Esophagus squamous epithelium (tissue), 5 donors: Measurements from ENCODE around the gene METTL1. TPM values are rescaled to one million over a fixed set of nuclear protein-coding genes. Genes with fewer than 3 reads are reported as not detected.

Experiments used
- DNase-seq: peaks from one replicate; lab custom pipeline; 2025; lab: John Stamatoyannopoulos, UW
- H3K27ac ChIP-seq, 4 donors: fragments of 200-600 bp; sonication (generic); one replicate each; pipeline ENCODE4 v1.5.1; 2016 to 2019; ENCODE audit warnings: mild to moderate bottlenecking in 1 of 4
- H3K27me3 ChIP-seq, 4 donors: fragments of 200-600 bp; sonication (generic); 1 replicate in 3 of 4; 2 replicates in 1 of 4; pipeline versions ENCODE4 v1.5.1 to v1.6.0; 2017 to 2021; ENCODE audit warnings: antibody characterized with exemption in 1 of 4
- H3K36me3 ChIP-seq, 3 donors: fragments of 200-600 bp; sonication (generic); one replicate each; pipeline ENCODE4 v1.5.1; 2016 to 2019
- H3K4me1 ChIP-seq, 3 donors: fragments of 200-600 bp; sonication (generic); one replicate each; pipeline ENCODE4 v1.5.1; 2017 to 2019
- H3K4me3 ChIP-seq, 4 donors: fragments of 200-600 bp; sonication (generic); 1 replicate in 3 of 4; 2 replicates in 1 of 4; pipeline ENCODE4 v1.5.1; 2016 to 2019; ENCODE audit warnings: mild to moderate bottlenecking in 2 of 4, moderate library complexity in 1 of 4
- H3K9me3 ChIP-seq, 3 donors: fragments of 200-600 bp; sonication (generic); one replicate each; pipeline ENCODE4 v1.5.1; 2016 to 2019
- POLR2A ChIP-seq, 4 donors: fragments of 450-650 bp; IDR thresholded peaks; one replicate each; pipeline ENCODE4 v1.6.1; 2017; ENCODE audit warnings: antibody characterized with exemption in 4 of 4, mild to moderate bottlenecking in 4 of 4, moderate library complexity in 3 of 4
- WGBS, 2 donors: methylation state at CpG; one replicate each; pipeline ENCODE4 v1.1.5; 2018; 5-methylcytosine and 5-hydroxymethylcytosine counted together
- intact Hi-C: fragments of 100-400 bp; cut with DNase I; formaldehyde crosslinking; loops from one replicate; pipeline ENCODE4 v1.15.0; 2022
- total RNA-seq, 4 donors: library from RNA; depleted of rRNA; stranded (reverse); fragments of >200 nt; gene quantifications; one replicate each; pipeline ENCODE4 v1.1.0, GENCODE V29; 2016
- TF ChIP-seq, protein P1 (sequence below), 6 experiments: fragments of 450-650 bp in 4 of 6; fragments of 200-600 bp in 2 of 6; sonication (generic) in 2 of 6; IDR thresholded peaks; one replicate each; pipeline ENCODE4 v1.5.1; 2016 to 2019; ENCODE audit warnings: antibody characterized with exemption in 6 of 6, mild to moderate bottlenecking in 4 of 6, moderate library complexity in 4 of 6
- donor health status: DM: yes; HTN: yes; CAD: no.

METTL1 gene
- total RNA-seq, 4 donors from 2014 or later: 6.7 to 16.8 (median 11.8) TPM

DNA sequence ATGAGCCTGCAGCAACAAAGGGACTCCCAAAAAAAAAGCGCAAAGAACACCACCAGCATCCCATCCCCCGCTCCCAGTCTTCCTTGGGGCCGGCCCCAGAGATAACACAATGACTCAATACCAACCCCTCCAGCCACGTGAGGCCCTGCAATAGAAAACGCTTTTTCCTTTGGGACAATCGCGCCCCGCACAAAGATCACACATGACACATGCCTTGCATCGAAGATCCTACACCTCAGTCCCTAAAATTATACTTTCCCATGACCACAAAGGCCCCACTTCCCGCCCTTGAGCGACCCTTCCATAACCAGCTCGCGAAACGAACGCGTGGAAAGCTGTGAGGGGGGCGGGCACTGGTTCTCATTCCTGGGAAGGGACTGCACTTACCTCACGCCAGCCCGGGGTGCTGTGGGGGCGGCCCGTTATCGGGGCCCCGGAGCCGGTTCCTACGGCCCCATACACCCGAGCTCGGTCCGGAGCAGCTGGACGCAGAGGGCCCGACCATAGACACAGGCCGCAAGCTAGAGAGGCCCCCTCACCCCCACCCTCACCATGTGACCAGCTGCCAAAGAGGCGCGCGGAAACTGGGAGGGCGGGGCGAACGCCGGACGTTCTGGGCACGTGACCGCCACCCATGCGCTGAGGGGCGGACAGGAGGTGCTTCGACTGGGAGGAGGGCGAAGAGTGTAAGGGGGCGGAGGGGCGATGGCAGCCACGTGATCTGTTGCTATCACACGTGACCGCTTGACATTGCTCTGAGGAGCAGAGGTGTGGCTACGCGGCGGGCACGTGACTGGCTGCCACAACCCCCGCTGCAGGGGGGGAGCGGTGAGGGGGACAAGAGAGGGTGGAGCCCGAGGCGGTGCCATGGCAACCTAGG is 19.9 kb downstream of the METTL1 start, which contains the start of gene CDK4:
CDK4 (minus strand) TSS at position 523 of the 880 bp plus-strand sequence. CDS start 593 bp downstream, outside the sequence.
- Histone ChIP-seq H3K9me3 (no peaks in the 10 kb centered on the region), H3K27ac (peak within 1 kb of the TSS; percentile 84 to 92 (median 90)), H3K4me3 (peak within 1 kb of the TSS; percentile 61 to 96 (median 72)), H3K36me3 (peaks cover 7 to 38% (median 15%) of the 10 kb centered on the region in 3 donors), H3K27me3 (no peaks in the 10 kb centered on the region), H3K4me1 (peaks cover 33 to 57% (median 37%) of the 10 kb centered on the region in 3 donors)
- peak; percentile 99 for DNase-seq
- WGBS, 2 donors: 0% methylated on average over 17 to 20 of the region's 58 CpGs
- TF ChIP-seq, protein P1, sequence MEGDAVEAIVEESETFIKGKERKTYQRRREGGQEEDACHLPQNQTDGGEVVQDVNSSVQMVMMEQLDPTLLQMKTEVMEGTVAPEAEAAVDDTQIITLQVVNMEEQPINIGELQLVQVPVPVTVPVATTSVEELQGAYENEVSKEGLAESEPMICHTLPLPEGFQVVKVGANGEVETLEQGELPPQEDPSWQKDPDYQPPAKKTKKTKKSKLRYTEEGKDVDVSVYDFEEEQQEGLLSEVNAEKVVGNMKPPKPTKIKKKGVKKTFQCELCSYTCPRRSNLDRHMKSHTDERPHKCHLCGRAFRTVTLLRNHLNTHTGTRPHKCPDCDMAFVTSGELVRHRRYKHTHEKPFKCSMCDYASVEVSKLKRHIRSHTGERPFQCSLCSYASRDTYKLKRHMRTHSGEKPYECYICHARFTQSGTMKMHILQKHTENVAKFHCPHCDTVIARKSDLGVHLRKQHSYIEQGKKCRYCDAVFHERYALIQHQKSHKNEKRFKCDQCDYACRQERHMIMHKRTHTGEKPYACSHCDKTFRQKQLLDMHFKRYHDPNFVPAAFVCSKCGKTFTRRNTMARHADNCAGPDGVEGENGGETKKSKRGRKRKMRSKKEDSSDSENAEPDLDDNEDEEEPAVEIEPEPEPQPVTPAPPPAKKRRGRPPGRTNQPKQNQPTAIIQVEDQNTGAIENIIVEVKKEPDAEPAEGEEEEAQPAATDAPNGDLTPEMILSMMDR (IDR thresholded peaks at IDR 0.05): peak in 2 of 6 experiments; percentile 3 to 35
- TF ChIP-seq POLR2A (IDR thresholded peaks at IDR 0.05): peak in 3 of 4 donors; percentile 58 to 78 (median 65)
- intact Hi-C loops: no loop called here

DNA sequence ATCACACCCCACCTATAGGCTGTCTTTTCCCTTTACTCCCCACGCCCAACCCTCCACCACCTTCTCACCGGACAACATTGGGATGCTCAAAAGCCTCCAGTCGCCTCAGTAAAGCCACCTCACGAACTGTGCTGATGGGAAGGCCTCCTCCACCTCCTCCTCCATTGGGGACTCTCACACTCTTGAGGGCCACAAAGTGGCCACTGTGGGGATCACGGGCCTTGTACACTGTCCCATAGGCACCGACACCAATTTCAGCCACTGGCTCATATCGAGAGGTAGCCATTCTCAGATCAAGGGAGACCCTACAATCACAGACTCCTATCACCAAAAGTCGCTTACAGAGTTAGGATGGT is 20.5 kb downstream of the METTL1 start:
- TF ChIP-seq POLR2A (IDR thresholded peaks at IDR 0.05): no peak
- TF ChIP-seq, protein P1 (IDR thresholded peaks at IDR 0.05): no peak
- H3K27me3 ChIP-seq: no peaks in the 10 kb centered on the region
- H3K9me3 ChIP-seq: no peaks in the 10 kb centered on the region
- H3K36me3 ChIP-seq: peaks cover 7 to 44% (median 18%) of the 10 kb centered on the region in 3 donors
- peaks cover 30 to 51% (median 31%) of the 10 kb centered on the region in 3 donors for H3K4me1 ChIP-seq
- H3K27ac ChIP-seq: peak overlapping the region; percentile 84 to 92 (median 90)
- 2 to 11% methylated on average over 5 to 8 of the region's 8 CpGs for WGBS, 2 donors
- intact Hi-C loops: no loop called here
- H3K4me3 ChIP-seq: peak overlapping the region; percentile 61 to 96 (median 72)
- no peak for DNase-seq

DNA sequence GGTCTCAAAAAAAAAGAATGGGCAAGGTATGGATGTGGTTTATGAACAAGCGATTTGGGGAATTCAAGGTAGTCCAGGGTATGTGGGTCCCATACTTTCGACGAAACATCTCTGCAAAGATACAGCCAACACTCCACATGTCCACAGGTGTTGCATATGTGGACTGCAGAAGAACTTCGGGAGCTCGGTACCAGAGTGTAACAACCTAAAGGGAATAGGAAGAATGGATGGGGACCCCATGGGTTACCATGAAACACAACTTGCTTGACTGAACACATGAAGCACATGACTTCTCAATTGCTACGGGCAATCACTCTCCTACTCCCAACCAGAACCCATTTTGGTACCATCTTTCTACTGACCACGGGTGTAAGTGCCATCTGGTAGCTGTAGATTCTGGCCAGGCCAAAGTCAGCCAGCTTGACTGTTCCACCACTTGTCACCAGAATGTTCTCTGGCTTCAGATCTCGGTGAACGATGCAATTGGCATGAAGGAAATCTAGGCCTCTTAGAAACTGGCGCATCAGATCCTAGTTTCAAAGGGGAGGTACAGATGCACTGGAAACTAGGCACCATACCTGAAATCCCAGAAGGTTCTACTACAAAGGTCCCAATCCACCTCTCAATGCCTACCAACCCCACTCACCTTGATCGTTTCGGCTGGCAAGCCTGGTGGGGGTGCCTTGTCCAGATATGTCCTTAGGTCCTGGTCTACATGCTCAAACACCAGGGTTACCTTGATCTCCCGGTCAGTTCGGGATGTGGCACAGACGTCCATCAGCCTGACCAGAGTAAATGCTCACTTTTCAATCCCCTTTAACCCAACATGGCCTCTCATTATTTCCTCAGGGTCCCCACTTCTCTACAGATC is 21.1 kb downstream of the METTL1 start:
- no peak for DNase-seq
- TF ChIP-seq, protein P1 (IDR thresholded peaks at IDR 0.05): no peak
- no peak for TF ChIP-seq POLR2A (IDR thresholded peaks at IDR 0.05)
- peak overlapping the region; percentile 84 to 92 (median 90) for H3K27ac ChIP-seq
- 74 to 76% methylated on average over 15 of the region's 15 CpGs for WGBS, 2 donors
- peaks cover 7 to 46% (median 18%) of the 10 kb centered on the region in 3 donors for H3K36me3 ChIP-seq
- no peaks in the 10 kb centered on the region for H3K9me3 ChIP-seq
- H3K4me1 ChIP-seq: peaks cover 27 to 50% (median 29%) of the 10 kb centered on the region in 3 donors
- intact Hi-C loops: no loop called here
- H3K4me3 ChIP-seq: peak overlapping the region in 3 of 4 donors; percentile 61 to 96 (median 82)
- H3K27me3 ChIP-seq: no peaks in the 10 kb centered on the region

DNA sequence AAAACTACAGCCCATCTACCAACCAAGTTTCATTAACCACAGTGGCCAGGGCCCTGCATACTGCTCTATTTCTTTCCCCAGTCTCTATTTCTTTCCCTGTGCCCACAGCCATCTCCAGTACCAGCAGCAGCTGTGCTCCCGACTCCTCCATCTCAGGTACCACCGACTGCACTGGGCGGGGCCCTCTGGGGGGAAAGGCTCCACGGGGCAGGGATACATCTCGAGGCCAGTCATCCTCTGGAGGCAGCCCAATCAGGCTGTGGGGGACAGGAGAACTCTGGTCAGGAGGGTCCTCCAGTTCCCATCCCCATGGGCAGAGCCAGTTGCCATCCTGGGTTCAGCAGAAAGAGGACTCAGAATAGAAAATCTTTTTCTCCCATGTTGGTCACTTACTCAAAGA is 22.8 kb downstream of the METTL1 start:
- 78% methylated on average over 3 of the region's 5 CpGs; no CpG with 5 or more reads in 1 of the 2 donors for WGBS, 2 donors
- H3K36me3 ChIP-seq: peaks cover 7 to 46% (median 18%) of the 10 kb centered on the region in 3 donors
- no peak for TF ChIP-seq POLR2A (IDR thresholded peaks at IDR 0.05)
- TF ChIP-seq, protein P1 (IDR thresholded peaks at IDR 0.05): no peak
- peaks cover 22 to 50% (median 27%) of the 10 kb centered on the region in 3 donors for H3K4me1 ChIP-seq
- intact Hi-C loops: no loop called here
- no peak overlapping the region for H3K4me3 ChIP-seq
- DNase-seq: no peak
- no peak overlapping the region for H3K27ac ChIP-seq
- no peaks in the 10 kb centered on the region for H3K27me3 ChIP-seq
- no peaks in the 10 kb centered on the region for H3K9me3 ChIP-seq
